ENCODE data around the gene CNDP1.

DNA sequence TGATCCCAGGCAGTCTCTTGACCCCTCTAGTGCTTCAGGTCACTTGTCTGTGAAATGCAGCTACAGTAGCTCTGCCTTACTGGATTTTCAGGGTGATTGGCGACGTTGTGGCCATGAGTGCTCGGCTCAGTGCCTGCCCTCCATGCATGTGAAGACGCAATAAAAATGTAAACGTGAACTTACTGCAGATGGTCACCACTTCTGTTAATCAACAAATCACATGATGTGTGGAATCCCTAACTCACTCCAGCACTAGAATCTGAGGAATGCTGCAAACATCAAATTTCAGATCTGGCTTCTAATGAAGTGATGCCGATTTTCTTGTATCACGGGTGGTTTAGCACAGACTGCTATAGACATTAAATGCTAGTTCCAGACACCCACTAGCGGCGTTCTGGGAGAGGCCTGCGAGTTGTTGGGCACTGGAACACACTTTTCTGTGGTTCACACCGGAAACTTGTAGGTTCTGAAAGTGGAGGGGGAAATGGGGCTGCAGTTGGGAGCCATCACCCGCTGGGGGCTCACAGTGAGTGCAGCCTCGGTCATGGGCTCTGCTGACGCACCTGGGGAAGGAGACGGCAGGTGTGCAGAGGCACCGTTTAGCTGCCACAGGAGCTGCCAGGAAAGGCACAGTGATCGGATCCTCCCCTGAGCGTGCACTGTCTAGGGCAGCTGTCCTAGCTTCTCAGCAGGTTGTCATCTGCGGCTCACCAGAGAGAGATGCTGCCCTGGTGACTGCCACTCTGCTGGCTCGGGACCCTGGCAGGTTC is 6.5 kb downstream of the CNDP1 start:
- TF ChIP-seq, protein P1, sequence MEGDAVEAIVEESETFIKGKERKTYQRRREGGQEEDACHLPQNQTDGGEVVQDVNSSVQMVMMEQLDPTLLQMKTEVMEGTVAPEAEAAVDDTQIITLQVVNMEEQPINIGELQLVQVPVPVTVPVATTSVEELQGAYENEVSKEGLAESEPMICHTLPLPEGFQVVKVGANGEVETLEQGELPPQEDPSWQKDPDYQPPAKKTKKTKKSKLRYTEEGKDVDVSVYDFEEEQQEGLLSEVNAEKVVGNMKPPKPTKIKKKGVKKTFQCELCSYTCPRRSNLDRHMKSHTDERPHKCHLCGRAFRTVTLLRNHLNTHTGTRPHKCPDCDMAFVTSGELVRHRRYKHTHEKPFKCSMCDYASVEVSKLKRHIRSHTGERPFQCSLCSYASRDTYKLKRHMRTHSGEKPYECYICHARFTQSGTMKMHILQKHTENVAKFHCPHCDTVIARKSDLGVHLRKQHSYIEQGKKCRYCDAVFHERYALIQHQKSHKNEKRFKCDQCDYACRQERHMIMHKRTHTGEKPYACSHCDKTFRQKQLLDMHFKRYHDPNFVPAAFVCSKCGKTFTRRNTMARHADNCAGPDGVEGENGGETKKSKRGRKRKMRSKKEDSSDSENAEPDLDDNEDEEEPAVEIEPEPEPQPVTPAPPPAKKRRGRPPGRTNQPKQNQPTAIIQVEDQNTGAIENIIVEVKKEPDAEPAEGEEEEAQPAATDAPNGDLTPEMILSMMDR (IDR thresholded peaks at IDR 0.05) = no peak
- TF ChIP-seq POLR2A (IDR thresholded peaks at IDR 0.05) = no peak

Data from lower leg skin (tissue), 3 donors.